ENCODE data around the gene CHD5. TPM values are rescaled to one million over a fixed set of nuclear protein-coding genes. Genes with fewer than 3 reads are reported as not detected.

Gene CHD5
- total RNA-seq, 4 donors from 2014 or later: 0.19 to 0.24 (median 0.19) TPM; not detected in 1

- ATAC-seq (ENCODE audit: low FRiP score) (no peak), DNase-seq (ENCODE audit: low spot score) (no peak)
- no peak for TF ChIP-seq CTCF (IDR thresholded peaks at IDR 0.05)
These were observed 68.5 kb downstream of the CHD5 start for GRCh38 chr1:6111571-6111970.

- no peak for TF ChIP-seq CTCF (IDR thresholded peaks at IDR 0.05)
- DNase-seq (ENCODE audit: low spot score) (no peak), ATAC-seq (ENCODE audit: low FRiP score) (no peak)
These were observed 69.8 kb downstream of the CHD5 start for GRCh38 chr1:6110326-6110725.

GRCh38 chr1:6109688-6110087 is 70.4 kb downstream of the CHD5 start:
- ATAC-seq (ENCODE audit: low FRiP score) (no peak), DNase-seq (ENCODE audit: low spot score) (no peak)
- no peak for TF ChIP-seq CTCF (IDR thresholded peaks at IDR 0.05)

- no peak for ATAC-seq (ENCODE audit: low FRiP score)
- TF ChIP-seq CTCF (IDR thresholded peaks at IDR 0.05): no peak
- DNase-seq (ENCODE audit: low spot score): no peak
These were observed 71.0 kb downstream of the CHD5 start for GRCh38 chr1:6108937-6109614.

- no peak for TF ChIP-seq CTCF (IDR thresholded peaks at IDR 0.05)
- ATAC-seq (ENCODE audit: low FRiP score): no peak
- DNase-seq (ENCODE audit: low spot score): no peak
These were observed 71.6 kb downstream of the CHD5 start for GRCh38 chr1:6108476-6108875.

- no peak for ATAC-seq (ENCODE audit: low FRiP score)
- no peak for TF ChIP-seq CTCF (IDR thresholded peaks at IDR 0.05)
- DNase-seq (ENCODE audit: low spot score): no peak
These were observed 72.4 kb downstream of the CHD5 start for GRCh38 chr1:6107409-6108356.
